Femur (tissue), 1 donor: ENCODE measurements around the gene ISG15.

Source experiments
- DNase-seq: peaks from one replicate; pipeline ENCODE4 v3.0.0-alpha.2; 2017

Gene ISG15

GRCh38 chr1:1061682-1062345, 48.5 kb downstream of the ISG15 start:
- no peak for DNase-seq

DNA sequence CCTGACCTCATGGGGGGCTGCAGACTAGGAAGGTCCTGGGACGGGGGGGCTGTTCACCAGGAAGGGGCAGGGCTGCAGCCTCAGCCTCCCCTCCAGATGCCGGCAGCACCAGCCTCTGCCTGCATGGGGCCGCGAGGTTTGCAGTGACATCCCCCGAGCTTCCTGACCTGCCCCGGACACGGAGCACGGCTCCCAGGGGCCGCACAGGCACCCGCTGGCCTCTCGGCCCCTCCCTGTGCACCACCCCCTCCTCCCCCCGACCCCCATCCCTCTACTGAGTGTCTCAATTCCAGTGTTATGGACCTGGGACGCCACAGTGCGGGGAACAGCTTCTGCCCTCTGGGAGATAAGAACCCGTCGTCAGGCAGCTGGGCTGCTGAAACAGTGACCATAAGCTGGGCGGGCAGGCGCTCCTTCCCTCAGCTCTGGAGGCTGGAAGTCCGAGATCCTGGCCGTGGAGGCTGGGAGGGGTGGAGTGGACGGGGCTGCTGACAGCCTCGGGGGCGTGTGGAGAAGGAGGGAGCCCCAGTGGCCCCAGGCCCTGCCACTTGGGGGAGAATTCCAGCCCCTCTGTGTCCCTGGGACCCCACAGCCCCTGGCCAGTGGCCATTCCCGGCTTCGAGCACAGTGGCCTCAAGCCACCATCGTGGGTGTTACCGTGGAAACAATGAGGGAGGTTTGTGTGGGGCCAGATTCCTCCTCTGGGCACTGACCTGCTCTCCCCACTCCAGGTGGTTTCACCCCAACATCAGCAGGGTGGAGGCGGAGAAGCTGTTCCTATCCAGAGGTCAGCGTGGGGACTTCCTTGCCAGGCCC, 49.3 kb downstream of the ISG15 start:
- DNase-seq, result no peak

GRCh38 chr1:1063261-1063944, 50.1 kb downstream of the ISG15 start:
- no peak for DNase-seq
